Left lung (tissue), 10 donors: ENCODE data around the gene FREM1. TPM values are rescaled to one million over a fixed set of nuclear protein-coding genes. Genes with fewer than 3 reads are reported as not detected.

Source experiments
- ATAC-seq: fragments of 200-7000 bp; cut with Tn5 transposase; one replicate; pipeline ENCODE4 v1.9.1; 2020; ENCODE audit warnings: moderate library complexity
- DNase-seq, 4 donors: peaks; one replicate each; pipeline ENCODE4 v3.0.0-alpha.2; 2013 to 2020
- H3K27ac ChIP-seq, 2 donors: fragments of 200-600 bp; sonication (generic) in 1 of 2; one replicate each; pipeline versions ENCODE4 v1.5.0 to v1.8.0; 2020 to 2021
- H3K27me3 ChIP-seq, 2 donors: fragments of 200-600 bp; sonication (generic) in 1 of 2; one replicate each; pipeline versions ENCODE4 v1.5.0 to v1.8.0; 2020 to 2021
- H3K36me3 ChIP-seq, 2 donors: fragments of 200-600 bp; sonication (generic) in 1 of 2; one replicate each; pipeline versions ENCODE4 v1.5.0 to v1.8.0; 2020 to 2021
- H3K4me1 ChIP-seq, 2 donors: fragments of 200-600 bp; one replicate each; pipeline ENCODE4 v1.8.0; 2021
- H3K4me3 ChIP-seq, 2 donors: fragments of 200-600 bp; sonication (generic) in 1 of 2; one replicate each; pipeline versions ENCODE4 v1.5.0 to v1.8.0; 2020 to 2021; ENCODE audit warnings: mild to moderate bottlenecking in 1 of 2
- H3K9me3 ChIP-seq, 2 donors: fragments of 200-600 bp; sonication (generic) in 1 of 2; one replicate each; pipeline versions ENCODE4 v1.5.0 to v1.8.0; 2020 to 2021
- CTCF ChIP-seq, 2 donors: fragments of 200-600 bp; sonication (generic) in 1 of 2; IDR thresholded peaks; one replicate each; pipeline versions ENCODE4 v1.5.0 to v1.8.0; 2021; ENCODE audit warnings: antibody characterized with exemption in 2 of 2
- intact Hi-C, 2 donors: fragments of 100-400 bp; cut with DNase I; formaldehyde crosslinking; loops; one replicate each; pipeline versions ENCODE4 v1.11.2 to v1.14.2; 2022
- polyA plus RNA-seq, 6 donors: library from polyadenylated mRNA; unstranded; fragments of 120-200 nt; gene quantifications; one replicate each; pipeline ENCODE4 v1.2.1, GENCODE V29; 2013; ENCODE audit not compliant: insufficient read length in 6 of 6
- total RNA-seq, 2 donors: library from RNA; stranded (reverse); fragmentation: NEBNext Ultra II Directional; extraction: Animal tissue kit (Norgen Biotek cat#: 25700); gene quantifications; one replicate each; pipeline ENCODE4 v1.2.1, GENCODE V29; 2021
- donor health status: DM: no; HTN: yes; CAD: no.
- donor health status: DM: no; HTN: no; CAD: no.

Gene FREM1
- total and polyA plus RNA-seq, 8 donors: 2.4 to 104 (median 66.4) TPM

- no peak for DNase-seq
- Histone ChIP-seq H3K4me3 (no peak overlapping the region), H3K27me3 (no peaks in the 10 kb centered on the region), H3K4me1 (no peaks in the 10 kb centered on the region), H3K27ac (no peak overlapping the region), H3K9me3 (no peaks in the 10 kb centered on the region), H3K36me3 (no peaks in the 10 kb centered on the region)
- intact Hi-C loops: no loop called here
- no peak for TF ChIP-seq CTCF (IDR thresholded peaks at IDR 0.05)
- ATAC-seq: no peak
Observed at GRCh38 chr9:14822666-14823065, 87.6 kb downstream of the FREM1 start.

GRCh38 chr9:14819183-14819582 lies 91.0 kb downstream of the FREM1 start:
- Histone ChIP-seq H3K27ac (no peak overlapping the region), H3K4me1 (no peaks in the 10 kb centered on the region), H3K36me3 (no peaks in the 10 kb centered on the region), H3K27me3 (no peaks in the 10 kb centered on the region), H3K4me3 (no peak overlapping the region), H3K9me3 (no peaks in the 10 kb centered on the region)
- intact Hi-C loops: no loop called here
- DNase-seq: no peak
- ATAC-seq: no peak
- no peak for TF ChIP-seq CTCF (IDR thresholded peaks at IDR 0.05)

- Histone ChIP-seq H3K9me3 (no peaks in the 10 kb centered on the region), H3K27me3 (no peaks in the 10 kb centered on the region), H3K36me3 (no peaks in the 10 kb centered on the region), H3K4me3 (no peak overlapping the region), H3K27ac (no peak overlapping the region), H3K4me1 (no peaks in the 10 kb centered on the region)
- TF ChIP-seq CTCF (IDR thresholded peaks at IDR 0.05): no peak
- DNase-seq: no peak
- ATAC-seq: no peak
- intact Hi-C loops: no loop called here
Observed at GRCh38 chr9:14814249-14814628, 96.0 kb downstream of the FREM1 start.

- H3K27ac ChIP-seq: no peak overlapping the region
- H3K27me3 ChIP-seq: no peaks in the 10 kb centered on the region
- no peaks in the 10 kb centered on the region for H3K36me3 ChIP-seq
- intact Hi-C loops: no loop called here
- no peak for ATAC-seq
- no peak for DNase-seq
- H3K9me3 ChIP-seq: no peaks in the 10 kb centered on the region
- no peaks in the 10 kb centered on the region for H3K4me1 ChIP-seq
- no peak for TF ChIP-seq CTCF (IDR thresholded peaks at IDR 0.05)
- no peak overlapping the region for H3K4me3 ChIP-seq
Observed at GRCh38 chr9:14813336-14814248, 96.6 kb downstream of the FREM1 start.

GRCh38 chr9:14812806-14813205 lies 97.4 kb downstream of the FREM1 start:
- DNase-seq (no peak), ATAC-seq (no peak)
- TF ChIP-seq CTCF (IDR thresholded peaks at IDR 0.05): no peak
- H3K4me3 ChIP-seq: no peak overlapping the region
- H3K36me3 ChIP-seq: no peaks in the 10 kb centered on the region
- no peaks in the 10 kb centered on the region for H3K9me3 ChIP-seq
- no peaks in the 10 kb centered on the region for H3K27me3 ChIP-seq
- no peaks in the 10 kb centered on the region for H3K4me1 ChIP-seq
- intact Hi-C loops: no loop called here
- no peak overlapping the region for H3K27ac ChIP-seq
